GM12878 (cell line): ENCODE measurements around the gene KCNQ1. TPM values are rescaled to one million over a fixed set of nuclear protein-coding genes. Genes with fewer than 3 reads are reported as not detected.

Experiments
- ATAC-seq: fragments of 200-7000 bp; cut with Tn5 transposase; 3 replicates; pipeline ENCODE4 v1.9.1; 2020; ENCODE audit warnings: mild to moderate bottlenecking, moderate library complexity
- BruUV-seq: library from RNA; stranded (reverse); fragments of 400-500 nt; replicated peaks from 2 replicates; lab custom pipeline; 2021; lab: Mats Ljungman, UMichigan
- CTCF ChIA-PET: fragments of 300-600 bp; sonication (Branson Sonifier 250); formaldehyde crosslinking; extraction: SDS; loops from one replicate; lab custom pipeline; 2021; ENCODE audit warnings: inconsistent platforms; lab: Yijun Ruan, JAX
- POLR2A ChIA-PET: fragments of 350-600 bp; formaldehyde crosslinking; extraction: SDS; loops from one replicate; lab custom pipeline; 2021; ENCODE audit warnings: inconsistent platforms; lab: Charles Lee
- RAD21 ChIA-PET: fragments of 300-600 bp; sonication (Branson Sonifier 250); formaldehyde crosslinking; loops from one replicate; lab custom pipeline; 2023; ENCODE audit warnings: antibody characterized with exemption; ENCODE audit not compliant: unreplicated experiment; lab: Charles Lee
- SMC1A ChIA-PET: fragments of 300-600 bp; sonication (Branson Sonifier 250); formaldehyde crosslinking; loops from one replicate; lab custom pipeline; 2023; ENCODE audit not compliant: unreplicated experiment, uncharacterized antibody; lab: Charles Lee
- DNase-seq: peaks from one replicate; pipeline ENCODE4 v3.0.0-alpha.2; 2011; ENCODE audit warnings: low read depth, low spot score
- FAIRE-seq: peaks from 3 replicates; lab custom pipeline; 2011; peaks lifted over from hg19 to GRCh38; lab: Jason Lieb, UNC
- H2AFZ ChIP-seq: 2 replicates; pipeline ENCODE4 v1.6.0; 2011; ENCODE audit warnings: low read depth, low read length, control low read depth; ENCODE audit not compliant: control insufficient read depth
- H3K27ac ChIP-seq: 2 replicates; pipeline ENCODE4 v1.5.1; 2011; ENCODE audit warnings: control low read depth; ENCODE audit not compliant: control insufficient read depth, insufficient read depth
- H3K27me3 ChIP-seq, 2 experiments: replicated peaks in 1 of 2; 2 replicates each; pipeline versions ENCODE4 v1.6.0 to v1.6.1; 2011; ENCODE audit warnings: low read length in 1 of 2; ENCODE audit not compliant: control insufficient read depth in 2 of 2, insufficient read depth in 2 of 2
- H3K36me3 ChIP-seq, 2 experiments: 2 replicates each; pipeline ENCODE4 v1.5.1; 2011; ENCODE audit warnings: low read length in 1 of 2; ENCODE audit not compliant: control insufficient read depth in 2 of 2, insufficient read depth in 2 of 2
- H3K4me1 ChIP-seq: 2 replicates; pipeline ENCODE4 v1.6.1; 2011; ENCODE audit warnings: mild to moderate bottlenecking, low read length, moderate library complexity, mixed read lengths; ENCODE audit not compliant: control insufficient read depth, insufficient read depth
- H3K4me2 ChIP-seq: 2 replicates; pipeline ENCODE4 v1.6.0; 2011; ENCODE audit warnings: control low read depth; ENCODE audit not compliant: control insufficient read depth, insufficient read depth
- H3K4me3 ChIP-seq: fragments of 200-600 bp; sonication (generic); 2 replicates; pipeline ENCODE4 v1.5.1; 2016
- H3K79me2 ChIP-seq: 2 replicates; pipeline ENCODE4 v1.6.0; 2011; ENCODE audit warnings: low read length; ENCODE audit not compliant: control insufficient read depth, insufficient read depth
- H3K9ac ChIP-seq: 2 replicates; pipeline ENCODE4 v1.8.0; 2011; ENCODE audit warnings: low read length, control low read depth, mixed read lengths; ENCODE audit not compliant: control insufficient read depth, insufficient read depth
- H3K9me3 ChIP-seq: replicated peaks from 3 replicates; pipeline ENCODE4 v1.5.1; 2011; ENCODE audit warnings: mild to moderate bottlenecking, low read length; ENCODE audit not compliant: control insufficient read depth, insufficient read depth
- H4K20me1 ChIP-seq: 2 replicates; pipeline ENCODE4 v1.6.0; 2011; ENCODE audit not compliant: control insufficient read depth, insufficient read depth
- CEBPB ChIP-seq, 2 experiments: fragments of 150-350 bp in 1 of 2; IDR thresholded peaks; 2 replicates each; pipeline ENCODE4 v1.6.1; 2012 to 2014; ENCODE audit warnings: low read depth in 2 of 2, low read length in 2 of 2, borderline replicate concordance in 1 of 2, inconsistent platforms in 1 of 2
- CREB1 ChIP-seq: IDR thresholded peaks from 2 replicates; pipeline ENCODE4 v1.6.1; 2012; ENCODE audit warnings: low read depth, mild to moderate bottlenecking, inconsistent platforms
- CREM ChIP-seq: IDR thresholded peaks from 2 replicates; pipeline ENCODE4 v1.6.1; 2014; ENCODE audit warnings: antibody characterized with exemption, low read depth
- ESRRA ChIP-seq: IDR thresholded peaks from 2 replicates; pipeline ENCODE4 v1.6.1; 2012; ENCODE audit warnings: mild to moderate bottlenecking, low read length, improper control_type of control experiment
- EZH2 ChIP-seq: IDR thresholded peaks from 2 replicates; pipeline ENCODE4 v1.6.1; 2012; ENCODE audit warnings: low read depth, mild to moderate bottlenecking, control low read depth, inconsistent platforms, low read length, borderline replicate concordance; ENCODE audit not compliant: control insufficient read depth
- HDAC6 ChIP-seq: fragments of 200-600 bp; sonication (generic); IDR thresholded peaks from one replicate; pipeline ENCODE4 v1.8.0; 2017; ENCODE audit warnings: antibody characterized with exemption; ENCODE audit not compliant: unreplicated experiment
- HDGF ChIP-seq: fragments of 450-650 bp; IDR thresholded peaks from 2 replicates; pipeline ENCODE4 v1.6.1; 2016; ENCODE audit warnings: antibody characterized with exemption
- IKZF1 ChIP-seq: fragments of 450-650 bp; conservative IDR thresholded peaks from 2 replicates; pipeline ENCODE4 v1.6.1; 2017; ENCODE audit warnings: antibody characterized with exemption, mild to moderate bottlenecking
- JUNB ChIP-seq: IDR thresholded peaks from 2 replicates; pipeline ENCODE4 v1.6.1; 2016; ENCODE audit warnings: antibody characterized with exemption, mild to moderate bottlenecking
- MEF2B ChIP-seq: fragments of 450-650 bp; IDR thresholded peaks from 2 replicates; pipeline ENCODE4 v1.6.1; 2018; ENCODE audit warnings: mild to moderate bottlenecking, moderate library complexity; ENCODE audit not compliant: partially characterized antibody, poor library complexity, severe bottlenecking
- NR2C1 ChIP-seq: fragments of 450-650 bp; IDR thresholded peaks from 2 replicates; pipeline ENCODE4 v1.6.1; 2017; ENCODE audit warnings: antibody characterized with exemption, mild to moderate bottlenecking, moderate library complexity
- POLR2AphosphoS2 ChIP-seq: IDR thresholded peaks from 2 replicates; pipeline ENCODE4 v1.6.1; 2011; ENCODE audit warnings: low read depth, mild to moderate bottlenecking, low read length, improper control_type of control experiment, moderate library complexity
- POLR2AphosphoS5 ChIP-seq: IDR thresholded peaks from 2 replicates; pipeline ENCODE4 v1.6.1; 2011; ENCODE audit warnings: mild to moderate bottlenecking, low read length, inconsistent platforms
- RAD21 ChIP-seq: IDR thresholded peaks from 2 replicates; pipeline ENCODE4 v1.6.1; 2011; ENCODE audit warnings: mild to moderate bottlenecking, low read depth, low read length, moderate library complexity; ENCODE audit not compliant: insufficient read depth
- ZNF217 ChIP-seq: fragments of 450-650 bp; IDR thresholded peaks from 2 replicates; pipeline ENCODE4 v1.6.1; 2017; ENCODE audit warnings: antibody characterized with exemption, mild to moderate bottlenecking
- ZNF384 ChIP-seq: IDR thresholded peaks from 2 replicates; pipeline ENCODE4 v1.6.1; 2012; ENCODE audit warnings: low read depth, mild to moderate bottlenecking, low read length, improper control_type of control experiment, borderline replicate concordance
- ZZZ3 ChIP-seq: IDR thresholded peaks from 2 replicates; pipeline ENCODE4 v1.6.1; 2011; ENCODE audit warnings: low read depth; ENCODE audit not compliant: control insufficient read depth, insufficient read length
- WGBS: methylation state at CpG from one replicate; pipeline ENCODE4 v1.1.6; 2016; ENCODE audit warnings: low lambda C conversion rate; ENCODE audit not compliant: insufficient replicate concordance, insufficient coverage; ENCODE audit errors: missing lambda C conversion rate; 5-methylcytosine and 5-hydroxymethylcytosine counted together
- in situ Hi-C: fragments of 300-500 bp; cut with MboI; formaldehyde crosslinking; loops from 9 replicates; pipeline ENCODE4 v1.14.3; 2018; ENCODE audit warnings: mixed read lengths
- intact Hi-C: fragments of 100-400 bp; cut with micrococcal nuclease; formaldehyde crosslinking; loops from one replicate; pipeline ENCODE4 v1.14.2; 2022; ENCODE audit not compliant: unreplicated experiment
- polyA plus RNA-seq, 11 experiments: library from polyadenylated mRNA; depleted of rRNA in 4 of 11; unstranded in 6 of 11; stranded (reverse) in 5 of 11; fragments of >200 nt; fragmentation: Nextera tagmentation in 4 of 11; fragmentation: Illumina TruSeq in 1 of 11; extraction: Ambion mirVana in 4 of 11; extraction: Trizol in 1 of 11; gene quantifications; 1 replicate in 1 of 11; 2 replicates in 10 of 11; pipeline versions ENCODE4 v1.2.1 to v1.2.3, GENCODE V29; 2011 to 2016; ENCODE audit warnings: inconsistent platforms in 2 of 11, missing spikeins in 2 of 11, low read depth in 1 of 11
- total RNA-seq, 4 experiments: library from RNA; depleted of rRNA in 3 of 4; stranded (reverse); fragments of >200 nt in 3 of 4; fragmentation: Illumina TruSeq in 1 of 4; extraction: Trizol in 1 of 4; gene quantifications; 2 replicates each; pipeline versions ENCODE4 v1.2.1 to v1.2.3, GENCODE V29; 2013 to 2021
- TF ChIP-seq, protein P1 (sequence below): fragments of 450-650 bp; IDR thresholded peaks from 2 replicates; pipeline ENCODE4 v1.6.1; 2017; ENCODE audit warnings: mild to moderate bottlenecking, moderate library complexity

The KCNQ1 gene
- total and polyA plus RNA-seq, 10 of the 15 experiments (the other 5 are each of a cell fraction or from before 2014, with no cell fraction given) = 0.03 to 0.15 (median 0.12) TPM; not detected in 7

DNA sequence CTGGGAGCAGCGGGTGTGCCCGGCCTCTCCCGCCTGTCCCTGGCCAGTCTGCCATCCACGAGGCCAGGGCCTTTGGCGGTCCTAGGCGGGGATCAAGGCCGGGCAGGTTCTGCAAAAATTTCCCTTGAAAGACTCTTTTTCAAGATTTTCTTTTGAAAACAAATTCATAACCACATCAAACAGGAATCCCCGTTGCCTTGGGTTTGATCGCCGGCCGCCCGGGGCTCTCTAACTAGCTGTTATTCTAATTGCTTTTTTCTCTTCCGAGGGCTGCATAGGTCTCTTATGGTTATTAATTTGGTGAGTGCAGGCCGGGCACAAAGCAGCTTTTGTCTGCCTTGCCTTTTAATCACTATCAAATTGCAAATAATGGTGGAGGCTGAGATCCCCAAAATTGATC, 398.7 kb downstream of the KCNQ1 start:
- SMC1A ChIA-PET = no interaction called here

More for the DNA sequence above, 398.7 kb downstream of the KCNQ1 start:
- in situ Hi-C loops (no loop called here), intact Hi-C loops (no loop called here)
- Histone ChIP-seq H3K9me3 (no peaks in the 10 kb centered on the region), H3K9ac (no peak overlapping the region), H3K4me1 (no peaks in the 10 kb centered on the region), H2AFZ (no peak overlapping the region), H4K20me1 (no peaks in the 10 kb centered on the region), H3K4me2 (no peak overlapping the region), H3K36me3 (no peaks in the 10 kb centered on the region), H3K27me3 (no peaks in the 10 kb centered on the region)
- ChIA-PET CTCF (no interaction called here), RAD21 (no interaction called here)
- 50% methylated on average over 14 of the region's 14 CpGs for WGBS
- no TSS peak for BruUV-seq
- TF ChIP-seq MEF2B (no peak), RAD21 (no peak), ZNF384 (no peak), JUNB (no peak), POLR2AphosphoS2 (no peak), HDGF (no peak), CREB1 (no peak), CEBPB (IDR thresholded peaks at IDR 0.05; ENCODE audit: borderline replicate concordance in 1 of 2, low read depth in 2 of 2, low read length in 2 of 2) (no peak), ZNF217 (no peak), IKZF1 (no peak), ZZZ3 (no peak), HDAC6 (no peak), CREM (no peak), EZH2 (no peak), ESRRA (no peak), POLR2AphosphoS5 (no peak), NR2C1 (no peak)
- TF ChIP-seq, protein P1, sequence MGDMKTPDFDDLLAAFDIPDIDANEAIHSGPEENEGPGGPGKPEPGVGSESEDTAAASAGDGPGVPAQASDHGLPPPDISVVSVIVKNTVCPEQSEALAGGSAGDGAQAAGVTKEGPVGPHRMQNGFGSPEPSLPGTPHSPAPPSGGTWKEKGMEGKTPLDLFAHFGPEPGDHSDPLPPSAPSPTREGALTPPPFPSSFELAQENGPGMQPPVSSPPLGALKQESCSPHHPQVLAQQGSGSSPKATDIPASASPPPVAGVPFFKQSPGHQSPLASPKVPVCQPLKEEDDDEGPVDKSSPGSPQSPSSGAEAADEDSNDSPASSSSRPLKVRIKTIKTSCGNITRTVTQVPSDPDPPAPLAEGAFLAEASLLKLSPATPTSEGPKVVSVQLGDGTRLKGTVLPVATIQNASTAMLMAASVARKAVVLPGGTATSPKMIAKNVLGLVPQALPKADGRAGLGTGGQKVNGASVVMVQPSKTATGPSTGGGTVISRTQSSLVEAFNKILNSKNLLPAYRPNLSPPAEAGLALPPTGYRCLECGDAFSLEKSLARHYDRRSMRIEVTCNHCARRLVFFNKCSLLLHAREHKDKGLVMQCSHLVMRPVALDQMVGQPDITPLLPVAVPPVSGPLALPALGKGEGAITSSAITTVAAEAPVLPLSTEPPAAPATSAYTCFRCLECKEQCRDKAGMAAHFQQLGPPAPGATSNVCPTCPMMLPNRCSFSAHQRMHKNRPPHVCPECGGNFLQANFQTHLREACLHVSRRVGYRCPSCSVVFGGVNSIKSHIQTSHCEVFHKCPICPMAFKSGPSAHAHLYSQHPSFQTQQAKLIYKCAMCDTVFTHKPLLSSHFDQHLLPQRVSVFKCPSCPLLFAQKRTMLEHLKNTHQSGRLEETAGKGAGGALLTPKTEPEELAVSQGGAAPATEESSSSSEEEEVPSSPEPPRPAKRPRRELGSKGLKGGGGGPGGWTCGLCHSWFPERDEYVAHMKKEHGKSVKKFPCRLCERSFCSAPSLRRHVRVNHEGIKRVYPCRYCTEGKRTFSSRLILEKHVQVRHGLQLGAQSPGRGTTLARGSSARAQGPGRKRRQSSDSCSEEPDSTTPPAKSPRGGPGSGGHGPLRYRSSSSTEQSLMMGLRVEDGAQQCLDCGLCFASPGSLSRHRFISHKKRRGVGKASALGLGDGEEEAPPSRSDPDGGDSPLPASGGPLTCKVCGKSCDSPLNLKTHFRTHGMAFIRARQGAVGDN = no peak
- TF ChIP-seq, all 136 proteins: peak for 0
- POLR2A ChIA-PET = no interaction called here
- DNase-seq = no peak
- Histone ChIP-seq H3K79me2 (no peaks in the 10 kb centered on the region), H3K27ac (no peak overlapping the region), H3K4me3 (no peak overlapping the region)
- ATAC-seq = no peak
- no peak for FAIRE-seq
